Retinal pigment epithelial cell (primary cell): ENCODE results near the gene INSIG1.

Source experiments
- DNase-seq: peaks from one replicate; pipeline ENCODE4 v3.0.0-alpha.2; 2010; ENCODE audit warnings: low read depth
- H3K4me3 ChIP-seq: 2 replicates; pipeline ENCODE4 v1.5.1; 2011; ENCODE audit warnings: mild to moderate bottlenecking, low read length, control low read depth, moderate library complexity
- CTCF ChIP-seq: conservative IDR thresholded peaks from 2 replicates; pipeline ENCODE4 v1.5.1; 2011; ENCODE audit warnings: low read depth, low read length, control low read depth, inconsistent platforms

The INSIG1 gene

GRCh38 chr7:155297517-155298287, at the start of gene INSIG1:
Gene INSIG1, plus strand, starts transcription at chr7:155297878. Its CDS starts 408 bp downstream, at chr7:155298286.
- peak; percentile 53 for DNase-seq
- peak within 1 kb of the TSS; percentile 97 for H3K4me3 ChIP-seq
- no peak for TF ChIP-seq CTCF

- DNase-seq: no peak
- no peak overlapping the region for H3K4me3 ChIP-seq
These were observed 49.3 kb upstream of the INSIG1 start for GRCh38 chr7:155248366-155248756.

GRCh38 chr7:155251831-155252230, 45.8 kb upstream of the INSIG1 start:
- TF ChIP-seq CTCF: no peak
- no peak for DNase-seq
- H3K4me3 ChIP-seq: no peak overlapping the region

More at GRCh38 chr7:155248366-155248756, 49.3 kb upstream of the INSIG1 start:
- TF ChIP-seq CTCF: no peak

GRCh38 chr7:155252444-155252887, 45.2 kb upstream of the INSIG1 start:
- TF ChIP-seq CTCF: no peak
- no peak overlapping the region for H3K4me3 ChIP-seq
- DNase-seq: no peak

GRCh38 chr7:155252892-155253501, 44.7 kb upstream of the INSIG1 start:
- no peak for TF ChIP-seq CTCF
- H3K4me3 ChIP-seq: no peak overlapping the region
- no peak for DNase-seq

- DNase-seq: no peak
- no peak overlapping the region for H3K4me3 ChIP-seq
- no peak for TF ChIP-seq CTCF
These were observed 43.7 kb upstream of the INSIG1 start for GRCh38 chr7:155254018-155254417.

- no peak for DNase-seq
- H3K4me3 ChIP-seq: no peak overlapping the region
- TF ChIP-seq CTCF: no peak
These were observed 42.6 kb upstream of the INSIG1 start for GRCh38 chr7:155255071-155255470.
